NCI-H146 treated with DMSO at 0.1 percent for 48 hours (cell line): Measurements from ENCODE around the gene IFIT5.
"Not testable (repeated sequence)": the region's sequence is repeated elsewhere in the genome, so short reads cannot be mapped to it uniquely, and the experiment has no call there.

Source experiments
- DNase-seq: peaks from one replicate; lab custom pipeline; 2025; ENCODE audit not compliant: unreplicated experiment; lab: John Stamatoyannopoulos, UW

IFIT5 gene

DNA sequence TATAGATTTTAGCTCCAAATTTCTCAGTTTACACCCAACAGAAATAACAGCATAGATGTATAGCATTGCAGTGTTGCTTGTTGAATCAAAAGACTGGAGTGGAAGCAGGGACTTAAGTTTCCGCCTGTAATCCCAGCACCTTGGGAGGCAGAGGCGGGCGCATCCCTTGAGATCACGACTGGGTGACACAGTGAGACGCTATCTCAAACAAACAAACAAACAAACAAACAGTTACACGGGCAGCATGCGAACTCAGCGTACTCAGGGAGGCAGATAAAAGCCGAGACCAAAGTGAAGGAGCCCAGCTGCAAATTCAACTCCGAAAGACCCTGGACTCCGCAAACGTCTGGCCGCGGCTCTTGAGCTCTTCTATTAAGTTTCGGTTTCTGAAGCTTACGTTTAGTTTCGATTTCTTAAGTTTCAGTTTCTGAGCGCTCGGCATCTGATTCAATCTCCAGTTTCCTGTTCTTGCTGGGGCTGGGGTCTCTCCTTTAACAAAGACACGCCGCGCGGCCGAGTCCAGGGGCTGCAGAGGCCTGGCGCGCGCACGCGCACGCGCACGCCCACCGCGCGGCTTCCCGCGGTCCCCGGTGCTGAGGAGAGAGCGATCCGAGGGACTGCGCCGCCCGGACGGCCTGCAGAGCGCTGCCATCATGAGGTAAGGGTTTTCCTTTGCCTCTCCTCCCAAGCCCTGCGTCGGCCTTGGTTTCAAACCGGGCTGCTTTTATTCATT is at the start of gene IFIT5:
Gene IFIT5 (plus strand): TSS at position 423 of the 733 bp plus-strand sequence. CDS start 231 bp downstream, at position 654.
- peak; percentile 47 for DNase-seq

GRCh38 chr10:89367529-89367928 is 46.8 kb upstream of the IFIT5 start:
- DNase-seq: peak; percentile 37

- DNase-seq: no peak
Measured at GRCh38 chr10:89368129-89368528, 46.2 kb upstream of the IFIT5 start.

- DNase-seq: peak; percentile 4
Measured at GRCh38 chr10:89369156-89370105, 44.9 kb upstream of the IFIT5 start.

GRCh38 chr10:89371079-89371478 is 43.3 kb upstream of the IFIT5 start:
- no peak for DNase-seq

DNA sequence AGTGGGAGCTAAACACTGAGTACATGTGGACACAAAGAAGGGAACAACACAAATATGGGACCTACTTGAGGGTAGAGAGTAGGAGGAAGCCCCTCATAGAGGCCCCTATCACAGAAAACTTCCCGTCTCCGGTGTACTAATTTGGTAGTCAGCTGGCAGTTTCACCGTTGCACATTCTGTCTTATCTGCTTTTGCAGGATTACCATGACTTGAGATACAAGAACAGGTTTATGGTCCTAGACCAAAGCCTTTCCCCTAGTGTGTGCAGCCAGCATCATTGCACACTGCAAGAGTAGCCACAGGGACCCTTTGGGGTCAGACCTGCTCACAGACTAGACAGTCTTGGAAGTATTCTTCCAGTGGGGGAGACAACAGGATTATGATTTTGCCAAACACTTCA is 42.4 kb upstream of the IFIT5 start:
- no peak for DNase-seq

GRCh38 chr10:89373916-89374711 is 40.3 kb upstream of the IFIT5 start:
- no peak for DNase-seq

DNA sequence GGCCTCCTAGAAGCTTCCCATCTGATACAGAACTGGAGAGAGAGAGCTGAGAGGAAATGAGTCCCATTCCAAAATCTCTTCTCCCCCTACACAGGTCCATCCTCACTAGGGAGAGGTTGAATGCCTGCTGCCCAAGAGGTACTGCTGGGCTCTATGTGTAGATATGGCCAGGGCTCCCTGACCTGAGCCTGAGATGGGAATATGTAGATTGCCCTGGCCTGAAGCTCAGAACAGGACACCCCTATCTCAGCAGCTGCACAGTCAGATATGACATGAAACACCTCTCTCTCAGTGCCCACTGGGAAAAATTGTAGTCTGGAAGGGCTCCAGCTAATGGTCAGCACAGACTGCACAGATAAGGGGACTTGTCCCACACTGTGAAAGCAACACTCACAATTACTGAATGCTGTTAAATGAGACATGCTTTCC is 39.6 kb upstream of the IFIT5 start:
- DNase-seq: no peak

DNA sequence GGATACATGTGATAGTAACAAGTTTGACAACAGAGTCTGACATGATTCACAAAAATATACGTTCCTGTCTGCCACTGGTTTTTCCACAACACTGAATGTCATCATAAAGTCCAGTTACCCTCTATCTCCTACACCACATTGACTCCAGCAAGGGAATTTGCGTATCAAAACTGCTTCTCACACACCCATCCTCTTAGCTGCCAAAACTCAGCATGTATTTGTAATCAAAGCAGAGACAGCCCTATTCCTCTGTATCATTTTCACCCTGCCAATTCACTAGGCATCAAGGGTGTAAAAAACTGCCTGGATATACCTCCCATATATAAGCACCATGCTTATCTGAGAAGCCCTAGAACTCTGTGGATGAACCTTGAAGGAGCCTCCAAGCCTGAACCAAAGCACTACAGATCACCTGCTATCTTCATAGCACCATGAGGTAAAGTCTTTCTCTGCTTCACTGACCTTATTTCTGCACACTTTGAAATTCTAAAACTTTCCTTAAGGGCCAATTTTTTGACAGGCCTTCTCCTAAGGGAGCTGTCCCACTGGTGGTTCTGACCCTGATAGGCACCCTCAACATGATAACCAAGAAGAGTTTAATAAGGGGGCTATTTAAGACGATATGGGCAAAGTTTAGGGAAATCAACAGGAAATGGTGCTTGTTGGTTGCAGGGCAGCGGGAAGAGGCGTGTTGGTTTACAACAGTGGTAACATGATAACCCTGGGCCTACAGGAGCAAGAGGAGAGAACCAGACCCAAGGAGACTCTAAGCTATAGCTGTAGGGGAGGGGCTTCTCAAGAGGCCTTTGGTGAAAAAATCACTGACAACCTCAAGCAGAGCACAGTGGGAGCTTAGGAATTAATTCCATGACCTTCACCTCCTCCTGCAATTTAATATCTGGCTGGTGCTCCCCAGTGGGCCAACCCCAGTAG is 36.4 kb upstream of the IFIT5 start, which contains the start of gene IFIT1B:
Gene IFIT1B (plus strand): TSS at position 352 of the 933 bp plus-strand sequence. CDS start 80 bp downstream, at position 432.
- DNase-seq: no peak

GRCh38 chr10:89379103-89379502 is 35.3 kb upstream of the IFIT5 start:
- no peak for DNase-seq

DNA sequence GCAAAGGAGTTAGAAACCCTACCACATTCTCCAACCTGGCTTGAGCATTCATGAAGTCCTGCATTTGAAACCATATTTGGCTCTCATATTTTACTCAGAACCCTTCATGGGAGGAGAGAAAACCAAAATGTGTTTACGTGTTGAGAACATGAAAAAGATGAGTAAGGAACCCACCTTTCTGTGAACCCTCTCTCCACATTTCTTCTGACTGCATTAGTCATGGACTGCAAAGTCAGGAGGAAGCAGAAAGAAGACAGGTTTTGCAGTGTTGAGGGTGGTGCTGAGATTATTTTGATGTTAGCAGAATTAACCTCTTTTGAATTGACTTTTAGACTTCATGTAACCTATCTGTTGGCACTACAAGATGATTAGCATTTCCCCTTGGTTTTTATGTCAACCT is 31.6 kb upstream of the IFIT5 start:
- DNase-seq: no peak

GRCh38 chr10:89384474-89385340 is 29.7 kb upstream of the IFIT5 start:
- DNase-seq: no peak

DNA sequence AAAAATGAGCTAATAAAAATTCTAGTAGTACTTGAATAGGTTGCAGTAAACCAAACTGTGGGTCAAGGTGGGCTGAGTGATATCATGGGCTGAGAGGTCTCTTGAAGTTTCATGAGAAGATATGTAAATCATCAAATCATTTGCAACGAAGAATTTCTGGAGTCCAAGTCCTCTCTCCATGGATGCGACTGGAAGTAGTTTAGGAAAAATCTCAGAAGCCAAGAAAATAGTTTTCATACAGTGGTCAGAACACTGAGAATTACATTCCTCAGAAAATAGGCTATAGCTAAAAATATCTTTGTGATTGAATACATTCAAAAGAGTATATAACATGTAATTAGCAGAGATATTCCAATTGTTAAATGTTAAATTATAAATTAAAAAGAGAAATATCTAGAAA is 25.6 kb upstream of the IFIT5 start:
- no peak for DNase-seq

GRCh38 chr10:89389254-89389653 is 25.1 kb upstream of the IFIT5 start:
- no peak for DNase-seq

DNA sequence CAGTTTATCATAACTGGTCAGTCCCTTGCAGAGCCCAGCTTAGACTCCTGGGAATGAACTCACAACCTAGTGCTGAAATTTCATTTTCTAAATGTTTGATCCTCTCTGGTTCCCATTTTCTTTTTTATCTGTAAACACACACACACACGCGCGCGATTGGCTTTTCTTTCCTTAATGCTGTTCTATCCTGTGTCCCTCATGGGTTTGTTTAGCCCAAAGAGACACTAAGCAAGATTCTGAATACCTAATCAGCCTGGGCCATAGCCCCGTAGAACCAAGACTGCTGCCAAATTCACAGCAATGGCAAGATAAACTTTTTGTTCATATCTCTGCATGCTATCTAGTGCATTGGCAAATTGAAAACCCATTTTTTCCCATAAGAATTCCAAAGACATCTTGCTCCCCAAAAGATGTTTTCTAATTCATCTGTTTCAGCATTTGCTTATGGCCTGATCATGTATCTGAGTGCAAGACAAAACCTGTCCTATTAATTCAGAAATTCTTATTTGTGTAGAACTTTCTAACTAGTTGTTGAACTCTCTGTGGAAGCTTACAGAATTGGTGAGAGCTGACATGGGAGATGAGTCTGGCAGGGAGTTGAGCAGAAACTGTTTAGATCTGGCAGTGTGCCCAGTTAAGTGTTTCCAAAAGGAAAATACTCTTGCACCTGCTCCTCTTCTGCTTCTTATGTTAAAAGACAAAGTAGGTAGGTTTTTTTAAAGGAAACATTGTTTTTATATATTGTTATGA is 23.7 kb upstream of the IFIT5 start:
- no peak for DNase-seq

DNA sequence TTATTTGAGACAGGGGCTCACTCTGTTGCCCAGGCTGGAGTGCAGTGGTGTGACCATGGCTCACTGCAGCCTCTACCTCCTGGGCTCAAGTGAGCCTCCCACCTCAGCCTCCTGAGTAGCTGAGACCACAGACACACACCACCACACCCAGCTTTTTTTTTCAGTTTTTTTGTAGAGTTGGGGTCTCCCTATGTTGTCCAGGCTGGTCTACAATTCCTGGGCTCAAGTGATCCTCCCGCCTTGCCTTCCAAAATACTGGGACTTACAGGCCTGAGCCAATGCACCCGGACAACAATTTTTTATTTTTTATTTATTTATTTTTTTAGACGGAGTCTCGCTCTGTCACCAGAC is 23.2 kb upstream of the IFIT5 start:
- not testable (repeated sequence) for DNase-seq

- peak; percentile 18 for DNase-seq
Measured at GRCh38 chr10:89391907-89392756, 22.2 kb upstream of the IFIT5 start, which contains the start of gene IFIT1. Gene IFIT1, plus strand, starts transcription at chr10:89392623. Its CDS starts 90 bp downstream, at chr10:89392713.
